AG04450 (cell line): ENCODE data around the gene CDH4. TPM values are rescaled to one million over a fixed set of nuclear protein-coding genes. Genes with fewer than 3 reads are reported as not detected.

Source experiments
- CTCF ChIA-PET: fragments of 300-600, 350-600 bp; formaldehyde crosslinking; extraction: SDS; loops from one replicate; lab custom pipeline; 2022; ENCODE audit warnings: antibody characterized with exemption, inconsistent platforms; lab: Charles Lee
- POLR2A ChIA-PET: fragments of 350-600 bp; formaldehyde crosslinking; extraction: SDS; loops from one replicate; lab custom pipeline; 2021; ENCODE audit warnings: antibody characterized with exemption, inconsistent platforms; lab: Yijun Ruan, JAX
- DNase-seq: peaks from one replicate; pipeline ENCODE4 v3.0.0-alpha.2; 2011; ENCODE audit warnings: low read depth, low spot score
- H3K27ac ChIP-seq: one replicate; pipeline ENCODE4 v1.5.1; 2012; ENCODE audit warnings: low read depth, low read length, control low read depth
- H3K27me3 ChIP-seq: one replicate; pipeline ENCODE4 v1.6.0; 2012; ENCODE audit warnings: low read length; ENCODE audit not compliant: control insufficient read depth, insufficient read depth
- H3K4me3 ChIP-seq: 2 replicates; pipeline ENCODE4 v1.5.1; 2011; ENCODE audit warnings: mild to moderate bottlenecking, low read depth, low read length, control low read depth
- H3K9me3 ChIP-seq: 2 replicates; pipeline ENCODE4 v1.5.1; 2012; ENCODE audit warnings: low read length; ENCODE audit not compliant: control insufficient read depth, insufficient read depth
- polyA plus RNA-seq: library from polyadenylated mRNA; depleted of rRNA; stranded (reverse); fragments of >200 nt; gene quantifications from 2 replicates; pipeline ENCODE4 v1.2.3, GENCODE V29; 2011
- TF ChIP-seq, protein P1 (sequence below): IDR thresholded peaks from 2 replicates; pipeline ENCODE4 v1.5.1; 2011; ENCODE audit warnings: low read depth, low read length, control low read depth, inconsistent platforms

CDH4 gene
- polyA plus RNA-seq, 1 experiment = 1.6 TPM

DNA sequence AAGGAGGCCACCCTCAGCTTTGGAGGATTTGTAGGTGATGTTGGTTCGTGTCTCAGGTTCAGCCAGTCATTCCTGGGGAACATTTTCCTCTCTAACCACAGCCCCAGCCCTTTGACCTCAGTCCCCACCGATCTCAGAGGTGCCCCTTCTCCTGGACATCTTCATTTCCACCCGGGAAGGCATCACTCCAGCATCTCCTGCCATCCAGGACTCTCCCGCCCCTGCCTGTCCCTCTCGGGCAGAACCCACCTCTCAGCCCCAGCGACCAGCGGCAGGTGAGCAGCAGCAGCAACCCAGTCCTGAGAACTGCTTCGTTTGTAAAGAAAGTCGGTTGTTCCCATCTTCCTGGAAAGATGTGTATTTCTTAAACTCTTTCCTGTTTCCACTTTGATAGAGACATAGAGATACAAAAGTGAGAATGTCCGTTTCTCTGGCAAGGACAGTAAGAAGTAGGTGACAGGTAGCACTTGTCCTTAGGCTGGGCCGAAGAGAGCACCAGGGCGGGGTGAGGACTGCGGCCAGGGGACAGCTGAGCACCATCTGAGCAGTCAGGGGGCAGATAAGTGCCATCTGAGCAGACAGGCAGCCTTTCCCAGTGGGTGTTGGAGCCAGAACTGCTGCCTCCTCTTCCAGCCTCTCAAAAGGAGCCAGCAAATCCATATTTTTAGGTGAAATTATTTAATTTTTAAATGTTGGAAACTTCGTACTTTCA, 142.2 kb downstream of the CDH4 start:
- Histone ChIP-seq H3K9me3 (peaks cover 8% of the 10 kb centered on the region), H3K27me3 (no peaks in the 10 kb centered on the region), H3K27ac (no peak overlapping the region), H3K4me3 (no peak overlapping the region)
- TF ChIP-seq, protein P1, sequence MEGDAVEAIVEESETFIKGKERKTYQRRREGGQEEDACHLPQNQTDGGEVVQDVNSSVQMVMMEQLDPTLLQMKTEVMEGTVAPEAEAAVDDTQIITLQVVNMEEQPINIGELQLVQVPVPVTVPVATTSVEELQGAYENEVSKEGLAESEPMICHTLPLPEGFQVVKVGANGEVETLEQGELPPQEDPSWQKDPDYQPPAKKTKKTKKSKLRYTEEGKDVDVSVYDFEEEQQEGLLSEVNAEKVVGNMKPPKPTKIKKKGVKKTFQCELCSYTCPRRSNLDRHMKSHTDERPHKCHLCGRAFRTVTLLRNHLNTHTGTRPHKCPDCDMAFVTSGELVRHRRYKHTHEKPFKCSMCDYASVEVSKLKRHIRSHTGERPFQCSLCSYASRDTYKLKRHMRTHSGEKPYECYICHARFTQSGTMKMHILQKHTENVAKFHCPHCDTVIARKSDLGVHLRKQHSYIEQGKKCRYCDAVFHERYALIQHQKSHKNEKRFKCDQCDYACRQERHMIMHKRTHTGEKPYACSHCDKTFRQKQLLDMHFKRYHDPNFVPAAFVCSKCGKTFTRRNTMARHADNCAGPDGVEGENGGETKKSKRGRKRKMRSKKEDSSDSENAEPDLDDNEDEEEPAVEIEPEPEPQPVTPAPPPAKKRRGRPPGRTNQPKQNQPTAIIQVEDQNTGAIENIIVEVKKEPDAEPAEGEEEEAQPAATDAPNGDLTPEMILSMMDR = no peak
- DNase-seq = no peak
- CTCF ChIA-PET = no interaction called here
- POLR2A ChIA-PET = no interaction called here

- CTCF ChIA-PET = no interaction called here
- POLR2A ChIA-PET = no interaction called here
- TF ChIP-seq, protein P1 = no peak
- Histone ChIP-seq H3K9me3 (peaks cover 3% of the 10 kb centered on the region; the same call in 1 of the 2 replicates), H3K27me3 (no peaks in the 10 kb centered on the region), H3K4me3 (no peak overlapping the region), H3K27ac (no peak overlapping the region)
- no peak for DNase-seq
Measured at GRCh38 chr20:61396262-61396848, 144.3 kb downstream of the CDH4 start.

DNA sequence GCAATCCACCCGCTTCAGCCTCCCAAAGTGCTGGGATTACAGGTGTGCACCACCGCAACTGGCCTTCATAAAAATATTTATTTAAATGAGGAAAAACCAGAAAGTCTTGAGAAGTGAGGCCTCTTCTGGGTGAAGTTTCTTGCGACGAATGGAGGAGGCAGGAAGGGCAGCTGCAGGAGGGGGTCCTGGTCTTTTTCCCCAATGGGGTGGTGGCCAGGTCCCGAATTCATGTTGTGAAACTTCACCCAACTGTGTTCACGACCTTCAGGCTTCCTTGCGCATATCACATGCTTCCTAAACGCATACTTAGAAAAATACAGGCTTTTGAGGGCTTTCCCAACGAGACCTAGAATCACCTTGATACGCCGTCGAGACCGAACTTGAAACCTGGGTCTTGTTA, 145.1 kb downstream of the CDH4 start:
- POLR2A ChIA-PET = no interaction called here
- Histone ChIP-seq H3K4me3 (no peak overlapping the region), H3K27ac (no peak overlapping the region), H3K27me3 (no peaks in the 10 kb centered on the region), H3K9me3 (peaks cover 3% of the 10 kb centered on the region; the same call in 1 of the 2 replicates)
- no peak for DNase-seq
- TF ChIP-seq, protein P1 = no peak
- CTCF ChIA-PET = no interaction called here

GRCh38 chr20:61397790-61398189, 145.7 kb downstream of the CDH4 start:
- POLR2A ChIA-PET = no interaction called here
- Histone ChIP-seq H3K9me3 (peaks cover 3% of the 10 kb centered on the region; the same call in 1 of the 2 replicates), H3K4me3 (no peak overlapping the region), H3K27me3 (no peaks in the 10 kb centered on the region), H3K27ac (no peak overlapping the region)
- DNase-seq = no peak
- CTCF ChIA-PET = no interaction called here
- TF ChIP-seq, protein P1 = no peak

- Histone ChIP-seq H3K27ac (no peak overlapping the region), H3K4me3 (no peak overlapping the region), H3K9me3 (peaks cover 3% of the 10 kb centered on the region; the same call in 1 of the 2 replicates), H3K27me3 (no peaks in the 10 kb centered on the region)
- no peak for DNase-seq
- ChIA-PET POLR2A (no interaction called here), CTCF (no interaction called here)
- TF ChIP-seq, protein P1 = no peak
Measured at GRCh38 chr20:61399433-61399832, 147.4 kb downstream of the CDH4 start.
